Measurements from ENCODE around the gene HCN3. TPM values are rescaled to one million over a fixed set of nuclear protein-coding genes. Genes with fewer than 3 reads are reported as not detected.

HCN3 gene
- total RNA-seq, 2 experiments from 2014 or later: 1.5 TPM

DNA sequence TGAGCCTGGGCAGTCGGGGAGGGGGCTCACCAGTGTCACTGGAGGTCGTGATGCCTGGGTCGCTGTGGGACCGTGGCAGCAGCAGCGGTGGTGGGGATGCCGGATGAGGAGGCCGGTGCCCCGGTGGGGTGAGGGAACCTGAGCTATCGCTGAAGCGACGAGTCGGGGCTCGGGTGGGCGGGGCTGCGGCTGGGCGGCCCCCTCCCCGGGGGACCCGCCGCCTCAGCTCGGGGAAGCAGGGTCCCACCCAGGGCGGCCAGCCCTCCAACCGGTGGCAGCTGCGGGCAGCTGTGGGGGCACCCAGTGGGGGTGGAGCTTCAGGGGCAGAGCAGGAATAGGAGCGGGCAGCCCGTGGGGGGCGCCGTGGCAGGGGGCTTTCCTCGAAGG, 27.0 kb upstream of the HCN3 start:
- ATAC-seq (peak; percentile 35), DNase-seq (no peak)
- Mint-ChIP-seq H3K27me3 (no peaks in the 10 kb centered on the region), H3K9me3 (no peaks in the 10 kb centered on the region), H3K4me3 (peak overlapping the region; percentile 60), H3K27ac (peak overlapping the region; percentile 62), H3K4me1 (ENCODE audit: low read depth) (peaks cover 27% of the 10 kb centered on the region), H3K36me3 (ENCODE audit: low read depth) (peaks cover 9% of the 10 kb centered on the region)
- ChIA-PET CTCF (interaction anchor here (0.6 to 6.9 kb wide), 45 partner anchors 9 to 476 kb away, joined by 3 to 232 read pairs (median 6); partner anchors contain the start of genes ADAM15, CLK2, FDPS and FLAD1), POLR2A (interaction anchor here (1.1 to 3.4 kb wide), 9 partner anchors 11 to 286 kb away, joined by 3 to 24 read pairs (median 4); partner anchors contain the start of genes CLK2, RUSC1 and SCAMP3)
- intact Hi-C loops (cut with micrococcal nuclease): loop anchor here (10.0 kb wide), 1 partner anchor 345 kb away; no protein-coding TSS in a partner anchor
- TF ChIP-seq, protein P1, sequence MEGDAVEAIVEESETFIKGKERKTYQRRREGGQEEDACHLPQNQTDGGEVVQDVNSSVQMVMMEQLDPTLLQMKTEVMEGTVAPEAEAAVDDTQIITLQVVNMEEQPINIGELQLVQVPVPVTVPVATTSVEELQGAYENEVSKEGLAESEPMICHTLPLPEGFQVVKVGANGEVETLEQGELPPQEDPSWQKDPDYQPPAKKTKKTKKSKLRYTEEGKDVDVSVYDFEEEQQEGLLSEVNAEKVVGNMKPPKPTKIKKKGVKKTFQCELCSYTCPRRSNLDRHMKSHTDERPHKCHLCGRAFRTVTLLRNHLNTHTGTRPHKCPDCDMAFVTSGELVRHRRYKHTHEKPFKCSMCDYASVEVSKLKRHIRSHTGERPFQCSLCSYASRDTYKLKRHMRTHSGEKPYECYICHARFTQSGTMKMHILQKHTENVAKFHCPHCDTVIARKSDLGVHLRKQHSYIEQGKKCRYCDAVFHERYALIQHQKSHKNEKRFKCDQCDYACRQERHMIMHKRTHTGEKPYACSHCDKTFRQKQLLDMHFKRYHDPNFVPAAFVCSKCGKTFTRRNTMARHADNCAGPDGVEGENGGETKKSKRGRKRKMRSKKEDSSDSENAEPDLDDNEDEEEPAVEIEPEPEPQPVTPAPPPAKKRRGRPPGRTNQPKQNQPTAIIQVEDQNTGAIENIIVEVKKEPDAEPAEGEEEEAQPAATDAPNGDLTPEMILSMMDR (IDR thresholded peaks at IDR 0.05): no peak

DNA sequence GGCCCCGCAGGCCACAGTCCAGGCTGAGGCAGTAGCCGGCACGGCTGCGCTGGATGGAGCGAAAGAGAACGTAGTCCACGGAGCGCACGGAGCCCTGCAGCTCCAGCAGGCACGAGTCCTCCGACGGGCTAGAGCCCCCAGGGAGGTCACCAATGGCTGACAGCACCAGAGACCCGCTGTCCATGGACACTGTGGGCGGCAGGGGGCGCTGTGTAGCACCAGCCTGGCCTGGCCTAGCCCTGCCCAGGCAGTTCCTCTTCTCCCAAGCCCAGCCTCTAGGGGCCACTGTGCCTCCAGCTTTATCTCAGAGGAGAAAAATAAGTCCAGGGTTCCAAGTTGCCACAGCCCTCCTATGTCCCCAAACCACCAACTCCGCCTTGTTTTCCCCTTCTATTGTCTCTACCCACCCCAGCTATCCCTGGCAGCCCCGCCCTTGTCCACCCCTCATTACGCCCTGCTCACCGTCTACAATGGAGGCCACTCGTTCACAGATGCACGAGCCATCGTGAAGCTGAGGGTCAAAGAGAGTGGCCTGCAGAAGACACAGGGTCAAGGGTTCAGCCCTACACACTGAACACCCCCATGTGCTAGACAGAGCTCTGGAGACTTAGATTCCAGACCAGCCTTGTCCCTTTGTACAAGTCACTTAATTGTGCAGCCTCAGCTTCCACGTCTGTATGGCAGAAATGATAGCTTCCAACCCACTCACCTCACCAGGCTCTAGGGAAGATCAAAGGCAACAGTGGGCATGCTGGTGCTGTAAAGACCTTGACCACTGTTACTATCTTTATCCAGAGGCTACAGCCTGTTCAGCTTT, 26.4 kb upstream of the HCN3 start:
- ChIA-PET CTCF (interaction anchor here (0.6 to 6.9 kb wide), 57 partner anchors 10 to 475 kb away, joined by 3 to 232 read pairs (median 5); partner anchors contain the start of genes CLK2, FDPS, FLAD1 and KRTCAP2), POLR2A (interaction anchor here (0.7 to 3.4 kb wide), 12 partner anchors 9 to 285 kb away, joined by 3 to 24 read pairs (median 4); partner anchors contain the start of genes CLK2, RUSC1 and SCAMP3)
- ATAC-seq (peak; percentile 95), DNase-seq (peak; percentile 98)
- Mint-ChIP-seq H3K4me3 (peak overlapping the region; percentile 60), H3K9me3 (no peaks in the 10 kb centered on the region), H3K36me3 (ENCODE audit: low read depth) (peaks cover 11% of the 10 kb centered on the region), H3K27ac (peak overlapping the region; percentile 62), H3K27me3 (no peaks in the 10 kb centered on the region), H3K4me1 (ENCODE audit: low read depth) (peaks cover 30% of the 10 kb centered on the region)
- intact Hi-C loops (cut with micrococcal nuclease): loop anchor here (10.0 kb wide), 1 partner anchor 344 kb away; no protein-coding TSS in a partner anchor
- TF ChIP-seq, protein P1 (IDR thresholded peaks at IDR 0.05): peak; percentile 99

DNA sequence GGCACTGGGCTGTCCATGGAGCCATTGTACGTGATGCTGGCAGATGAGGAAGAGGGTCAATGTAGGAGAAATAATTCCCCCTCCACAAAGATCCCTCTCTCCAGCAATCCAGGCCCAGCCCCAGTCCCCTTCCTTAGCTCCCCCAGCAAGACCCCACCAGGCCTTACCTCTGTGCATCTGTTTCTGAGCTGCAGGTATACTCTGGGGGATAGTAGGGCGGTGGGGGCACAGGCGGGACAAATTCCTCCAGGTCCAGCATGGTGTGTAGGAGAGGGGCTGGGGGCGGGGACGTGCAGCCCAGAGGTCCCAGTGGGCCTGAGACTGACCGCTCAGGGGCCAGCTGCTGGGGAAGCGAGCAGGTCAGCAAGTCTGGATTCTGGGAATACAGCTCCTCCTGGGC, 25.7 kb upstream of the HCN3 start:
- H3K27ac Mint-ChIP-seq: peak overlapping the region; percentile 62
- TF ChIP-seq, protein P1 (IDR thresholded peaks at IDR 0.05): no peak
- CTCF ChIA-PET: interaction anchor here (0.8 to 6.9 kb wide), 43 partner anchors 8 to 474 kb away, joined by 3 to 232 read pairs (median 6); partner anchors contain the start of genes CLK2, FDPS, KRTCAP2 and MSTO1
- ATAC-seq (no peak), DNase-seq (no peak)
- no peaks in the 10 kb centered on the region for H3K9me3 Mint-ChIP-seq
- H3K36me3 Mint-ChIP-seq (ENCODE audit: low read depth): peaks cover 11% of the 10 kb centered on the region
- H3K4me1 Mint-ChIP-seq (ENCODE audit: low read depth): peaks cover 30% of the 10 kb centered on the region
- H3K4me3 Mint-ChIP-seq: no peak overlapping the region
- POLR2A ChIA-PET: interaction anchor here (0.8 to 3.4 kb wide), 9 partner anchors 8 to 71 kb away, joined by 3 to 24 read pairs (median 5); partner anchors contain the start of genes CLK2, RUSC1 and SCAMP3
- H3K27me3 Mint-ChIP-seq: no peaks in the 10 kb centered on the region
- intact Hi-C loops (cut with micrococcal nuclease): loop anchor here (10.0 kb wide), 1 partner anchor 343 kb away; no protein-coding TSS in a partner anchor

DNA sequence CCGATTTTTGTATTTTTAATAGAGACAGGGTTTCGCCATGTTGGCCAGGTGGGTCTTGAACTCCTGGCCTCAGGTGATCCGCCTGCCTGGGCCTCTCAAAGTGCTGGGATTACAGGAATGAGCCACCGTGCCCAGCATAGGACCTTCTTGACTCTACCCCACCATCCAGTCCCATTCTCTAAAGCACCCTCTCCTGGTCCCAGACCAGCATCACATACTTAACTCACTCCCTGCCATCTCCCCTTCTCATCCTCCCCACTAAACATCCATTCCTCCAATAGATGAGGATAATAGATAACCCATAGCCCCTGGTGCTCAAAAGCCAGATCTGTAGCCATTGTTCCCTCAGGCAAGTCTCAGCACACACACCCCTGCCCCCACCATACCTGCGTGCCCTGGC, 24.1 kb upstream of the HCN3 start:
- H3K27ac Mint-ChIP-seq: no peak overlapping the region
- peaks cover 15% of the 10 kb centered on the region for H3K36me3 Mint-ChIP-seq (ENCODE audit: low read depth)
- peak overlapping the region; percentile 77 for H3K4me3 Mint-ChIP-seq
- no peaks in the 10 kb centered on the region for H3K27me3 Mint-ChIP-seq
- ChIA-PET CTCF (interaction anchor here (6.6 to 6.9 kb wide), 2 partner anchors 14 to 69 kb away, joined by 170 to 232 read pairs; partner anchors contain the start of genes CLK2, RUSC1 and SCAMP3), POLR2A (interaction anchor here (0.6 to 1.0 kb wide), 3 partner anchors 8 to 70 kb away, joined by 3 to 5 read pairs (median 3); partner anchors contain the start of gene SCAMP3)
- no peaks in the 10 kb centered on the region for H3K9me3 Mint-ChIP-seq
- TF ChIP-seq, protein P1 (IDR thresholded peaks at IDR 0.05): no peak
- intact Hi-C loops (cut with micrococcal nuclease): loop anchor here (10.0 kb wide), 1 partner anchor 342 kb away; no protein-coding TSS in a partner anchor
- no peak for ATAC-seq
- DNase-seq: no peak
- H3K4me1 Mint-ChIP-seq (ENCODE audit: low read depth): peaks cover 31% of the 10 kb centered on the region

All from activated CD8-positive, alpha-beta T cell treated with anti-CD3 and anti-CD28 coated beads for 36 hours (primary cell).